GM19452 (cell line): ENCODE data around the gene FATE1.

Experiments
- ATAC-seq: cut with Tn5 transposase; IDR thresholded peaks from one replicate; pipeline ENCODE4 v1.9.1; 2021; ENCODE audit not compliant: unreplicated experiment

The FATE1 gene

GRCh38 chrX:151741606-151742005 is 25.8 kb downstream of the FATE1 start:
- ATAC-seq: no peak

DNA sequence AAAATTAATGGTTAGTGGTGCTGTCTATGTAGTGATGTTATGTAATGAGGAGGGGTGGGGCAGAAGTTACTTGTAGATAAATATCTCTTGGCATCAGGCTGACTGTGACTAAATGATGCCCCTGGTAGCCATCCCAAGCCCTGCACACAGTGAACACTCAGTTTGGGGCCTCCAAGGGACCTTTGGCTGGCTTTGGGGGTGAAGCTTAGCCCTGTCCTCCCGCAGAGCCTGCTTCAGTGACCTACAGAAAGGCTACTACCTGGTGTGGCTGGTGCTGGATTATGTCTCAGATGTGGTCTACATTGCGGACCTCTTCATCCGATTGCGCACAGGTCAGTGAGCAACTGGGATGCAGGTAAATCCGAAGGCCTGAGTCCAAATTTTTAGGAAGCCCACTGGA is 26.5 kb downstream of the FATE1 start:
- ATAC-seq: no peak

DNA sequence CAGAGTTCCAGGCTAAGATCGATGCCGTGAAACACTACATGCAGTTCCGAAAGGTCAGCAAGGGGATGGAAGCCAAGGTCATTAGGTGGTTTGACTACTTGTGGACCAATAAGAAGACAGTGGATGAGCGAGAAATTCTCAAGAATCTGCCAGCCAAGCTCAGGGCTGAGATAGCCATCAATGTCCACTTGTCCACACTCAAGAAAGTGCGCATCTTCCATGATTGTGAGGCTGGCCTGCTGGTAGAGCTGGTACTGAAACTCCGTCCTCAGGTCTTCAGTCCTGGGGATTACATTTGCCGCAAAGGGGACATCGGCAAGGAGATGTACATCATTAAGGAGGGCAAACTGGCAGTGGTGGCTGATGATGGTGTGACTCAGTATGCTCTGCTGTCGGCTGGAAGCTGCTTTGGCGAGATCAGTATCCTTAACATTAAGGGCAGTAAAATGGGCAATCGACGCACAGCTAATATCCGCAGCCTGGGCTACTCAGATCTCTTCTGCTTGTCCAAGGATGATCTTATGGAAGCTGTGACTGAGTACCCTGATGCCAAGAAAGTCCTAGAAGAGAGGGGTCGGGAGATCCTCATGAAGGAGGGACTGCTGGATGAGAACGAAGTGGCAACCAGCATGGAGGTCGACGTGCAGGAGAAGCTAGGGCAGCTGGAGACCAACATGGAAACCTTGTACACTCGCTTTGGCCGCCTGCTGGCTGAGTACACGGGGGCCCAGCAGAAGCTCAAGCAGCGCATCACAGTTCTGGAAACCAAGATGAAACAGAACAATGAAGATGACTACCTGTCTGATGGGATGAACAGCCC is 28.0 kb downstream of the FATE1 start:
- no peak for ATAC-seq

GRCh38 chrX:151745651-151746050 is 29.8 kb downstream of the FATE1 start:
- ATAC-seq: no peak

DNA sequence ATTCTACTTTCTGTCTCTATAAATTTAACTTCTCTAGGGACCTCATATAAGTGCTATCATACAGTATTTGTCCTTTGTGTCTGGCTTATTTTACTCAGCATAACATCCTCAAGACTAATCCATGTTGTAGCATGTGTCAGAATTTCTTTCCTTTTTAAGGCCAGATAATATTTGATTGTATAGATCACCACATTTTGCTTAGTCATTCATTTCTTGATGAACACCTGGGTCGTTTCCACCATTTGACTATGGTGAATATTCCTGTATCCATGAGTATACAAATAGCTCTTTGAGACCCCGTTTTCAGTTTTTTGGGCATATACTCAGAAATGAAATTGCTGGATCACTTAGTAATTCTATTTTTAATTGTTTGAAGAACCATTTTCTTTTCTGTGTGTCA is 30.7 kb downstream of the FATE1 start:
- ATAC-seq: no peak

DNA sequence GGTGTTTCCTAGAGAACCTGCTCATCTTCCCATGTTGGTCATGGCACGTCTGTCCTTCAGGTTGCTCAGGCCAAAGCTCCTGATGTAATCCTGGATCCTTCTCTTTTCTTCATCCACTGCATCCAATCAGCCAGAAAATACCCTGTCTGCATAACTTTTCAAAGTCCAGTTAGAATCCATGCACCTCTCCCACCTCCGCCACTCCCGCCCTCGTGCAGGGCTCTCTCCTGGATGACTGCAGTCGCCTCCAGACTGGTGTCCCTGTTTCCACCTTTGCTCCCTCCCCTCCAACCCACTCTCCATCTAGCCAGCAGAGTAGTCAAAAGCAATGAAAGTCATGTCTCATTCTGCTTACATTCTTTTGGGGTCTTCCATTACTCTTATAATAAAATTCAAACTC is 34.7 kb downstream of the FATE1 start:
- ATAC-seq: no peak

DNA sequence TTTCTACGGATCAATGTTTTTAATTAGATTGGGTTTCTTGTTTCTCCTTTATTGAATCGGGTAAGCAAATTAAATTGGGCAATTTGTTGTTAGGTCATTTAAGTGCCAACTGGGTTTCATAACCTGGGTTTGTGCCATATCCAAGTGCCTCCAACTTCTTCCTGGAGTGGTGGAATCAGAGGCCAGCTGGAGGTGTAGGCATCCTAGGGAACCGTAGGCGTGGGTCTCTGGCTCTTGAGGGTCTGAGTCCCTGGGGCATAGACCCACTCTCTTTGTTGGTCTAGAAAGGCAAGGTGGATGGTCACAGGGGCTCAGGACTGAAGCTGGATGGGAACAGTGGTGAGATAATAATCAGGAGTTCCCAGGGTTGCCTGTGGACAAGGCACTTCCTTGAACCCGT is 37.0 kb downstream of the FATE1 start:
- ATAC-seq: no peak

DNA sequence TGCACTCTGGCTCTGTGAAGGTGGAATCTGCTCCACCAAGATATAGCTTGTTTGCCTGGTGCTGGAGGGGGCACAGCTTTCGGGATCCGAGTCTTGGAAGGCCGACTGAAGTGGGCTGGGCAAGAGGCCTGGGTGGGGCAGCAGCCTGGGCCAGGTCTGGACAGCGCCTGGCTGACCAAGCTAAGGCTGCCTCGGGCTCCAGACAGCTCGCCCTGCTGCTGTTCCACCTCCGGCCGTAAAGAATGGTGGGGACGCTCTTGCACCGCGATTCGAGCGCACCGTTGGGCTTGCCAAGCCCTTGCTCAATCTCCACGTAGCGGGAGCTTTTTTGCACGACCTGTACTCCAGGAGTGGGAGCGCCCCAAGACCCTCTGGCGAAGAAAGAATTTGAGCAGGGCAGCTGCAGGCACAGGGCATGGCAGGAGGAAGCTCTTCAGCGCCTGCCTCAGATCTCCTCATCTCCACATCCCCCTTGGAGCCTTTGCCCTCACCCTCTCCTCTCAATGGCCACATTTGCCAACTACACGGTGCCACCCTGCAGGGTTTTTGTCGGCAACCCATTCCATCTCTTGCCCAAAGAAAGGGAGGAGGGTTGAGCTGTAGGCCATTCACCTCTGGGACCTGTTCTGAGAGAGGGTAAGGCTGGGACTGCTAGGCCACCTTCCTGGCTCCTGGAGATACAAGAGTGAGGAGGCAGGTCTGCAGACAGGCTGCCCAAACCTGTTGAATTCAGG is 37.6 kb downstream of the FATE1 start:
- no peak for ATAC-seq

- no peak for ATAC-seq
These were observed 38.2 kb downstream of the FATE1 start for GRCh38 chrX:151754047-151754429.

DNA sequence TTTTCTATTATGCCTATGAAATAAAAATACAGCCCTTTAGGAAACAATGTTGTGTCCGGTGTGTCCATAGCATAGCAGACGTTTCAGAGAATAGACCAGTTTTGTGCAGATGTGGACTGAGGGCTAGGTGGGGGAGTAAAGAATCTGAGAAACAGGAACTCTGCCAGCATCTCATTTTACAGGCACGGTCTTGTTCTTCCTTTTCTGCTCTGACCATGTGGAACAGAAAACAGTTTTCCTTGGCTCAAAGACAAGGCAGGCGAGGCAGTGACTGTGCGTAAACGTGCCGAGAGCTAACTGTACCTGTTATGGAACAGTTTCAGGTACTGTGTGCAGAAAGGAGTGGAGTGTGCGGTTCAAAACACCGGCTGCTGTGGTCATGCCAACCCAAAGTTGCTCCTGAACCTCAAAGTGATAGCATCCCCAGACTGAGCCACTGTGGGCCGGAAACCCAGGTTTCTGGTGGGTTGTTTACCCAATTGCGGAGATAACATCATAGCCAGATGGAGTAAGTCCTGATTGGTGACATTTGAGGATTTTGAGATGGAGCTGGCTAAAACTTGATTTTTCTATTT is 38.9 kb downstream of the FATE1 start:
- ATAC-seq: no peak

- ATAC-seq: no peak
These were observed 43.3 kb downstream of the FATE1 start for GRCh38 chrX:151759041-151759708.

GRCh38 chrX:151762802-151763201 is 47.0 kb downstream of the FATE1 start:
- no peak for ATAC-seq

DNA sequence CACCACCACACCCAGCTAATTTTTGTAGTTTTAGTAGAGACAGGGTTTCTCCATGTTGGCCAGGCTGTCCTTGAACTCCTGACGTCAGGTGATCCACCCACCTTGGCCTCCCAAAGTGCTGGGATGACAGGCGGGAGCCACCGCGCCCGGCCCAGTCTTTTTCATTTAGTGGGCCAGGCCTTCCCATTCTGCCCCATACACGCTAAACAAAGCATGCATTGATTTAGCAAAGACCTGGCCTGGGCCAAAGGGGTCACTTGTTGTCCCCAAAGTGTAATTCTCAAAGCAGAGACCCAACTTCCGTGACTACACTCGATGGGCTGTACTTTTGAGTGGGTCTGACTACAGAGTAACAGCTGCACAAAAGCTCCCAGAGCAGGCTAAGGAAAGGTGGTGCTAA is 47.9 kb downstream of the FATE1 start:
- ATAC-seq: no peak

DNA sequence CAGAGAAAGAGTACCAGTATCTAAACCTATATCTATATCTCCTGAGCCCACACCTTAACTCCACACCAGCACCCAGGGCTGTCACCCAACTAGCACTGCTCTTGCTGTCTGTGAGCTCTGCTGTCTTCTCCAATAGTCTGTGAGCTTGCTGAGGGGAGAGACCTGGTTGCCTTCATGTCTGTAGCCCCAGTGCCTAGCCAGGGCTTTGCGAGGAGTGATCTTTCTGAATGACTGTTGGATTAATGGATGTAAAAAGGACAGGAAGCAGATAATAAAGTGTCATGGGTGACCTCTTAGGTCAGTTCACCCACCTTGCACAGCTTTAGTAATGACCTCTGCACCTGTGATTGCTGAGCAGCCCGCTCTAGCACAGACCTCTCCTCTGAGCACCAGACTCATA is 49.2 kb downstream of the FATE1 start:
- ATAC-seq: no peak

GRCh38 chrX:151771726-151772125 is 55.9 kb downstream of the FATE1 start:
- no peak for ATAC-seq
